ENCODE data around the gene IGFBP3.
A peak's percentile ranks its signal among the peaks of the same experiment; 100 is the strongest.
"Not testable (repeated sequence)": the region's sequence is repeated elsewhere in the genome, so short reads cannot be mapped to it uniquely, and the experiment has no call there.

IGFBP3 gene
- 0.06 to 28.3 (median 2.7) reads per million in 9 experiments for total RNA-seq

- no peaks in the 10 kb centered on the region for H3K9me3 Mint-ChIP-seq
- peaks cover 11 to 17% of the 10 kb centered on the region in 2 donors for H3K4me1 Mint-ChIP-seq (ENCODE audit: low read depth in 2 of 2)
- H3K36me3 Mint-ChIP-seq (ENCODE audit: insufficient read depth), result peaks cover 9% of the 10 kb centered on the region
- DNase-seq, result no peak
- H3K27me3 Mint-ChIP-seq, result peaks cover 35 to 72% of the 10 kb centered on the region in 2 donors
- no peak within 1 kb of the TSS for H3K27ac Mint-ChIP-seq
- H3K4me3 Mint-ChIP-seq, result peak within 1 kb of the TSS; percentile 72 to 81
- ATAC-seq (replicated peaks), result peak; percentile 58
These were observed at the start of gene IGFBP3 for GRCh38 chr7:45920502-45921380. Gene IGFBP3, minus strand, starts transcription at chr7:45921272. Its CDS starts 132 bp downstream, at chr7:45921140.

DNA sequence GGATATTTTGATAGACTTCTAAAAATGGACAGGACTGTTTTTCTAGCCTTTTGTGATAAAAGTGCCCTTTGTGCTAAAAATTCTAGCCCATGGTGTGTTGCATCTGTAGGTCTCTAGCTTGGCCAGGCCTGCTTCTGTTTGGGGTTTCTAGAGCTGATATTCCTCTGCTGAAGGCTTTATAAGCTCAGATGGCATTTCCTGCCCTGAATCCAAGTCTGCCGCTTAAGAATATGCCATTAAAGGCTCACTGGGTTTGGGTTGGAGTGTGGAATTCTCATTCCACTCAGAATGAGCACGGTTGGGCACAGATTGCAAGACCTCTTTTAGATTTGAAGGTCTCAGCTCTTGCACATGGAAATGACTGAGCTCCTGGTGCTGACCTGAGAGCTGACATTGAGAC, 49.4 kb upstream of the IGFBP3 start:
- DNase-seq, result no peak
- Mint-ChIP-seq H3K4me1 (ENCODE audit: low read depth in 2 of 2) (peaks cover 0 to 2% of the 10 kb centered on the region in 2 donors), H3K27me3 (peaks cover 0 to 28% of the 10 kb centered on the region in 2 donors), H3K9me3 (peaks cover 0 to 2% of the 10 kb centered on the region in 2 donors), H3K36me3 (ENCODE audit: insufficient read depth) (peaks cover 3% of the 10 kb centered on the region), H3K4me3 (no peak overlapping the region), H3K27ac (no peak overlapping the region)
- no peak for ATAC-seq (replicated peaks)

GRCh38 chr7:45969940-45970339, 48.9 kb upstream of the IGFBP3 start:
- ATAC-seq (replicated peaks), result no peak
- no peak overlapping the region for H3K4me3 Mint-ChIP-seq

DNA sequence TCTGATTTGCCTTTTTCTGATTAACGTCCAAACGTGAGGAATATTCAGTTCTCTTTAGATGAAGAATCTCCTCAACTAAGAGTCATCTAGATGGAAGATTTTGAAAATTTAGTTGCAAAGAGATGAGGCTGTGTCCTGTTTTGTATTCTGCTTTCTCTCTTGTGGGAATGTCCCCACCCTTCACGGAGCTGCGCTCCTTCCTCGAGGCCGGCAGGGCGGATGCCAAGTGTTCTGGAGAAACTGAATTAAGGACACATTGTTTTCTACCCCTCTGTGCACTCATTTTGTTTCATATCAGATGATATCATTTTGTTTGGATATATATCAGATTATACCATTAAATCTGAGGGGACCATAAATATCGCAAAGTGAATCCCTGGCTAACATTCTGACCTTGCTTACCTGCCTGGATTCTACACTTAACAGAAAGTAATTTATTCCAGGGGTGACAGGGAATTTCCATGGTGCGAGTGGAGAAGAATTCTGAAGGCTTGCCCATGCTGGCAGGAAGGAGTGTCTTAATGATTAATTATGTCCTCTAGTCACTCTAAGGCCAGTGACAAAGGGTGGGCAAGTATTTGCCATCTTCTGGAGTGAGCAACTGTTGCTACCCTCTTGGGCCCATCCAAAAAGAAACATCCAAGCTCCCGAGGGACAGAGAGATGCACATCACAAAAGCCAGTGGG, 47.9 kb upstream of the IGFBP3 start:
- H3K4me1 Mint-ChIP-seq (ENCODE audit: low read depth in 2 of 2), result peaks cover 0 to 2% of the 10 kb centered on the region in 2 donors
- DNase-seq (no peak), ATAC-seq (replicated peaks) (no peak)
- no peak overlapping the region for H3K27ac Mint-ChIP-seq
- no peak overlapping the region for H3K4me3 Mint-ChIP-seq
- H3K27me3 Mint-ChIP-seq, result peaks cover 0 to 23% of the 10 kb centered on the region in 2 donors
- H3K36me3 Mint-ChIP-seq (ENCODE audit: insufficient read depth), result peaks cover 3% of the 10 kb centered on the region
- peaks cover 0 to 2% of the 10 kb centered on the region in 2 donors for H3K9me3 Mint-ChIP-seq

More at GRCh38 chr7:45969940-45970339, 48.9 kb upstream of the IGFBP3 start:
- no peak for DNase-seq
- peaks cover 0 to 2% of the 10 kb centered on the region in 2 donors for H3K9me3 Mint-ChIP-seq
- peaks cover 3% of the 10 kb centered on the region for H3K36me3 Mint-ChIP-seq (ENCODE audit: insufficient read depth)
- H3K27me3 Mint-ChIP-seq, result peaks cover 0 to 30% of the 10 kb centered on the region in 2 donors
- H3K4me1 Mint-ChIP-seq (ENCODE audit: low read depth in 2 of 2), result peaks cover 0 to 2% of the 10 kb centered on the region in 2 donors
- no peak overlapping the region for H3K27ac Mint-ChIP-seq

- peaks cover 0 to 2% of the 10 kb centered on the region in 2 donors for H3K4me1 Mint-ChIP-seq (ENCODE audit: low read depth in 2 of 2)
- no peak for ATAC-seq (replicated peaks)
- DNase-seq, result no peak
- H3K36me3 Mint-ChIP-seq (ENCODE audit: insufficient read depth), result peaks cover 3% of the 10 kb centered on the region
- no peak overlapping the region for H3K4me3 Mint-ChIP-seq
- H3K27ac Mint-ChIP-seq, result no peak overlapping the region
- H3K27me3 Mint-ChIP-seq, result peaks cover 0 to 22% of the 10 kb centered on the region in 2 donors
- peaks cover 0 to 2% of the 10 kb centered on the region in 2 donors for H3K9me3 Mint-ChIP-seq
These were observed 47.2 kb upstream of the IGFBP3 start for GRCh38 chr7:45968312-45968711.

DNA sequence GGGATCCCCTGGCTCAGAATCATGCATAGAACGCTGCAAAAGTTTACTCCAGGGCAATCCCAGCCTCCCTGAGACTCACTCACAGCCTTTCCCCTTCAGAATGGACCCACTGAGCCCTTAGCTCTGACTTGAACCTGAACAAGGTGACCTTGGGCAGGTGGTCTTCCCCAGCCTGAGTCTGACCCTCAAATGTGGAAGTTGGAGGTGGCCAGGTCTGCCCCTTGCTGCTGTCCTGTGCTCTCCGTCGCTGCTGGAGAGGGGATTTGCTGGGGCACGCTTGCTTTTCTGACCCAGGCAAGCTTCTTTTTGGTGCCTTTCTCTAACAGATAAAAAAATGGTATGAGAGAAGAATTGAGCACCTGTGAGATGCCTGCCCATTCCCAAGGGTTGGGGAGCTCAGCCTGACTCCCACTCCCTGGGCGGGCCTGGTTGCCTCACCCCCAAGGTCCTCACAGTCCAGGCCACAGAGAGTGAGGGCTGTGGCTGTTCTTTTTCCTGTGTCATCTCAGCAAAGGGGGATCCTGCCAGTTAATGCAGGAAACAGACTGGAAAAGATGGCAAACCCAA, 46.6 kb upstream of the IGFBP3 start:
- H3K4me3 Mint-ChIP-seq, result no peak overlapping the region
- DNase-seq (no peak), ATAC-seq (replicated peaks) (no peak)
- peaks cover 3% of the 10 kb centered on the region for H3K36me3 Mint-ChIP-seq (ENCODE audit: insufficient read depth)
- H3K4me1 Mint-ChIP-seq (ENCODE audit: low read depth in 2 of 2), result peaks cover 0 to 2% of the 10 kb centered on the region in 2 donors
- H3K9me3 Mint-ChIP-seq, result peaks cover 0 to 2% of the 10 kb centered on the region in 2 donors
- H3K27ac Mint-ChIP-seq, result no peak overlapping the region
- H3K27me3 Mint-ChIP-seq, result peaks cover 0 to 19% of the 10 kb centered on the region in 2 donors

DNA sequence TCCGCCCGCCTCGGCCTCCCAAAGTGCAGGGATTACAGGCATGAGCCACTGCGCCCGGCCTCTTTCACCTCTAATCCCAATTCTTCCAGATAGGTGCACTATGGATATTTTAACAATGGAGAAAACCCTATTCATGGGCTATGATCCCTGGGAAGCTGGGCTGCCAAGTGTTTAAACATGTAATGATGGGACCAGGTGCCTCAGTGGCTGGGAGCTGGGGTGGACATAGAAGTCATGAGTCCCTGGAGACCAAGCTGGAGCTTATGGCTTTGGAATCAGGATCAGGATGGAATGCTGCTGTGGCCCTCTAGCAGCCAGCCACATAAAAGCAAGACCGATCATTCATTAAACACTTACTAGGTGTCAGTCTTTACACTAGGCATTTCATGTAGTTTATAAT, 41.8 kb upstream of the IGFBP3 start:
- Mint-ChIP-seq H3K27ac (no peak overlapping the region), H3K27me3 (peaks cover 0 to 15% of the 10 kb centered on the region in 2 donors), H3K9me3 (no peaks in the 10 kb centered on the region), H3K4me3 (no peak overlapping the region), H3K36me3 (ENCODE audit: insufficient read depth) (no peaks in the 10 kb centered on the region), H3K4me1 (ENCODE audit: low read depth in 2 of 2) (no peaks in the 10 kb centered on the region)
- ATAC-seq (replicated peaks) (no peak), DNase-seq (no peak)

- H3K36me3 Mint-ChIP-seq (ENCODE audit: insufficient read depth), result no peaks in the 10 kb centered on the region
These were observed 36.6 kb upstream of the IGFBP3 start for GRCh38 chr7:45957721-45958120.

DNA sequence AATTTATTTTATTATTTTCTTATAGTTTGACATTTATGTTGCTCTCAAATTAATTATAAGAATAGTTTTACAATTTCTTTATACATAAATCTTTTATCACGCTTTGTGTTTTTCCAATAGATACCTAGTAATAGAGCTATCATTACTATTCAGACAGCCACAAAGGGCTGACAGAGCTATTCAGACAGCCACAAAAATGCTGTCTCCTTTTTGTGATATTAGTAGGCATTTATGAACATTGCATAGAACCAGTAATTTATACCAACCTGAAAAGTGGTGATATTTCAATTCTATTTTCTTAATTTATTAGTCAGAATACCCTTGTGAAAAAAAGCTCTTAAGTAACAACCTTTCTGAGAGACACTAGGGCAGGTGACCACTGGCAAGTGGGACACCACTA, 34.2 kb upstream of the IGFBP3 start:
- no peak for DNase-seq
- no peak overlapping the region for H3K27ac Mint-ChIP-seq
- no peaks in the 10 kb centered on the region for H3K9me3 Mint-ChIP-seq
- no peak overlapping the region for H3K4me3 Mint-ChIP-seq
- H3K36me3 Mint-ChIP-seq (ENCODE audit: insufficient read depth), result no peaks in the 10 kb centered on the region
- H3K4me1 Mint-ChIP-seq (ENCODE audit: low read depth in 2 of 2), result no peaks in the 10 kb centered on the region
- no peak for ATAC-seq (replicated peaks)
- no peaks in the 10 kb centered on the region for H3K27me3 Mint-ChIP-seq

More at GRCh38 chr7:45957721-45958120, 36.6 kb upstream of the IGFBP3 start:
- DNase-seq (no peak), ATAC-seq (replicated peaks) (no peak)
- H3K9me3 Mint-ChIP-seq, result no peaks in the 10 kb centered on the region
- no peak overlapping the region for H3K27ac Mint-ChIP-seq
- no peaks in the 10 kb centered on the region for H3K4me1 Mint-ChIP-seq (ENCODE audit: low read depth in 2 of 2)
- H3K4me3 Mint-ChIP-seq, result no peak overlapping the region
- no peaks in the 10 kb centered on the region for H3K27me3 Mint-ChIP-seq

GRCh38 chr7:45953055-45953454, 32.0 kb upstream of the IGFBP3 start:
- not testable (repeated sequence) for ATAC-seq (replicated peaks); H3K36me3 Mint-ChIP-seq (ENCODE audit: insufficient read depth); H3K9me3 Mint-ChIP-seq; H3K4me1 Mint-ChIP-seq (ENCODE audit: low read depth in 2 of 2); H3K4me3 Mint-ChIP-seq; H3K27ac Mint-ChIP-seq; H3K27me3 Mint-ChIP-seq; DNase-seq

GRCh38 chr7:45944058-45944457, 23.0 kb upstream of the IGFBP3 start:
- ATAC-seq (replicated peaks) (no peak), DNase-seq (no peak)
- H3K4me3 Mint-ChIP-seq, result no peak overlapping the region
- H3K27me3 Mint-ChIP-seq, result no peaks in the 10 kb centered on the region
- peaks cover 4 to 7% of the 10 kb centered on the region in 2 donors for H3K9me3 Mint-ChIP-seq
- peaks cover 6 to 9% of the 10 kb centered on the region in 2 donors for H3K4me1 Mint-ChIP-seq (ENCODE audit: low read depth in 2 of 2)
- no peak overlapping the region for H3K27ac Mint-ChIP-seq
- H3K36me3 Mint-ChIP-seq (ENCODE audit: insufficient read depth), result no peaks in the 10 kb centered on the region

DNA sequence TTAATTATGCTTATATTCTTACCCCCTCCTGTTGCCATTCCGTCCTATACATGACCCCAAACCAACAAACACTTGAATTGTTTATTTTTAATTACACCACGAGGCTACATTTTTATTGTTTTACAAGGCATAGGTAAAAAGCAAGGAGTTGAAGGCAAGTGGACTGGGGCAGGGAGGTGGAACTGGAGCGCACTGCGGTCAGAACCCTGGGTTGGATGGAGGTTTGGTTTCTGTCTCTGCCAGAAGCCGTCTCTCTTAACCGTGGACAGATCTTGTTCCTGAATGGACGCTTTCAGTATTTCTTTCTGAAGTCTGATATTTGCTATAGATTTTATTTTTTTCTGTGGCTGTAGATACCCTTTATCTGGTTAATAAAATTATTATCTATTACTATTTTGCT, 19.9 kb upstream of the IGFBP3 start:
- Mint-ChIP-seq H3K27ac (peak overlapping the region in 1 of 2 donors; percentile 7), H3K27me3 (peaks cover 0 to 6% of the 10 kb centered on the region in 2 donors), H3K4me3 (peak overlapping the region; percentile 49 to 66), H3K36me3 (ENCODE audit: insufficient read depth) (no peaks in the 10 kb centered on the region), H3K9me3 (peaks cover 4 to 8% of the 10 kb centered on the region in 2 donors), H3K4me1 (ENCODE audit: low read depth in 2 of 2) (peaks cover 6 to 10% of the 10 kb centered on the region in 2 donors)
- peak; percentile 27 for ATAC-seq (replicated peaks)
- no peak for DNase-seq

DNA sequence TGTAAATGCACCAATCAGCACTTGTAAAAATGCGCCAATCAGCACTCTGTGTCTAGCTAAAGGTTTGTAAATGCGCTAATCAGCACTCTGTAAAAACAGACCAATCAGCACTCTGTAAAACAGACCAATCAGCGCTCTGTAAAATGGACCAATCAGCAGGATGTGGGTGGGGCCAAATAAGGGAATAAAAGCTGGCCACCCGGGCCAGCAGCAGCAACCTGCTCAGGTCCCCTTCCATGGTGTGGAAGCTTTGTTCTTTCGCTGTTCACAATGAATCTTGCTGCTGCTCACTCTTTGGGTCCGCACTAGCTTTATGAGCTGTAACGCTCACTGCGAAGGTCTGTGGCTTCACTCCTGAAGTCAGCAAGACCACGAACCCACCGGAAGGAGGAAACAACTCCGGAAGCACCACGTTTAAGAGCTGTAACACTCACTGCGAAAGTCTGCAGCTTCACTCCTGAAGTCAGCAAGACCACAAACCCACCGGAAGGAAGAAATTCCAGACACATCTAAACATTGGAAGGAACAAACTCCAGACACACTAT, 19.2 kb upstream of the IGFBP3 start:
- H3K27me3 Mint-ChIP-seq; H3K4me1 Mint-ChIP-seq (ENCODE audit: low read depth in 2 of 2); H3K9me3 Mint-ChIP-seq; DNase-seq; H3K36me3 Mint-ChIP-seq (ENCODE audit: insufficient read depth): not testable (repeated sequence)
- peak overlapping the region; percentile 49 to 66 for H3K4me3 Mint-ChIP-seq
- H3K27ac Mint-ChIP-seq, result peak overlapping the region in 1 of 2 donors; percentile 7
- ATAC-seq (replicated peaks), result peak; percentile 58
